Endothelial cell of umbilical vein (primary cell): ENCODE data around the gene PDLIM1.

ENCODE experiments used
- JUN ChIP-seq: IDR thresholded peaks from 2 replicates; pipeline ENCODE4 v1.6.1; 2011; ENCODE audit warnings: borderline replicate concordance, low read depth; ENCODE audit not compliant: insufficient read length, insufficient read depth
- MYC ChIP-seq: IDR thresholded peaks from one replicate; pipeline ENCODE4 v1.6.1; 2011; ENCODE audit warnings: mild to moderate bottlenecking, low read depth, low read length
- POLR2AphosphoS5 ChIP-seq: IDR thresholded peaks from 2 replicates; pipeline ENCODE4 v1.6.1; 2012; ENCODE audit warnings: low read depth, mild to moderate bottlenecking, control low read depth, low read length, moderate library complexity; ENCODE audit not compliant: insufficient read depth
- TF ChIP-seq, protein P1 (sequence below), 2 donors: IDR thresholded peaks; 1 replicate in 1 of 2; 2 replicates in 1 of 2; pipeline ENCODE4 v1.5.1; 2011; ENCODE audit warnings: low read length in 2 of 2, mild to moderate bottlenecking in 2 of 2, moderate library complexity in 2 of 2, control low read depth in 1 of 2, inconsistent platforms in 1 of 2, low read depth in 1 of 2; ENCODE audit not compliant: insufficient read depth in 1 of 2; ENCODE audit errors: extremely low read depth in 1 of 2
- TF ChIP-seq, protein P2 (sequence below): IDR thresholded peaks from 2 replicates; pipeline ENCODE4 v1.6.1; 2011; ENCODE audit not compliant: insufficient read depth, insufficient read length

DNA sequence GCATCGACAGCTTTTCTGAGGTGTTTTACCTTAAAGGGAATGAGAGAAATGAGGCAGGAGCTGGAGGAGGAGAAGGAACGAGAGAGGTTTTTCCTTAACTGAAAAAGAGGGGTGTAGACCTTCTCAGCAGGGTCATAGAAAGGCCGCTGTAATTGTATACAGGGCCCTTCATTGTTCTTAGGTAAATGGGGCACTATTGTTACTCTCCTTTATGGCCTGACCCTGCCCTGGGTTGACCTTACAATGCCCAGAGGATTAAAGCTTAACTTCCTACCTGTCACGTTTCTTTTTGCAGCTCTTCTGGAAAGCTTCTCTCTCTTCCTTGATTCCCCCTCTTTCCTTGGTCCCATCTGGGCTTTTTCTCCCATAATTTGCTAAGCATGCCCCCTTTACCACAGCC lies 13.7 kb upstream of the PDLIM1 start:
- TF ChIP-seq MYC, result no peak
- TF ChIP-seq, protein P1, sequence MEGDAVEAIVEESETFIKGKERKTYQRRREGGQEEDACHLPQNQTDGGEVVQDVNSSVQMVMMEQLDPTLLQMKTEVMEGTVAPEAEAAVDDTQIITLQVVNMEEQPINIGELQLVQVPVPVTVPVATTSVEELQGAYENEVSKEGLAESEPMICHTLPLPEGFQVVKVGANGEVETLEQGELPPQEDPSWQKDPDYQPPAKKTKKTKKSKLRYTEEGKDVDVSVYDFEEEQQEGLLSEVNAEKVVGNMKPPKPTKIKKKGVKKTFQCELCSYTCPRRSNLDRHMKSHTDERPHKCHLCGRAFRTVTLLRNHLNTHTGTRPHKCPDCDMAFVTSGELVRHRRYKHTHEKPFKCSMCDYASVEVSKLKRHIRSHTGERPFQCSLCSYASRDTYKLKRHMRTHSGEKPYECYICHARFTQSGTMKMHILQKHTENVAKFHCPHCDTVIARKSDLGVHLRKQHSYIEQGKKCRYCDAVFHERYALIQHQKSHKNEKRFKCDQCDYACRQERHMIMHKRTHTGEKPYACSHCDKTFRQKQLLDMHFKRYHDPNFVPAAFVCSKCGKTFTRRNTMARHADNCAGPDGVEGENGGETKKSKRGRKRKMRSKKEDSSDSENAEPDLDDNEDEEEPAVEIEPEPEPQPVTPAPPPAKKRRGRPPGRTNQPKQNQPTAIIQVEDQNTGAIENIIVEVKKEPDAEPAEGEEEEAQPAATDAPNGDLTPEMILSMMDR (IDR thresholded peaks at IDR 0.05; ENCODE audit: extremely low read depth in 1 of 2, insufficient read depth in 1 of 2, low read depth in 1 of 2, low read length in 2 of 2), result no peak
- TF ChIP-seq, protein P2, sequence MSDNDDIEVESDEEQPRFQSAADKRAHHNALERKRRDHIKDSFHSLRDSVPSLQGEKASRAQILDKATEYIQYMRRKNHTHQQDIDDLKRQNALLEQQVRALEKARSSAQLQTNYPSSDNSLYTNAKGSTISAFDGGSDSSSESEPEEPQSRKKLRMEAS, result no peak
- no peak for TF ChIP-seq POLR2AphosphoS5
- no peak for TF ChIP-seq JUN
